Measurements from ENCODE around the gene PPP1R12B. TPM values are rescaled to one million over a fixed set of nuclear protein-coding genes. Genes with fewer than 3 reads are reported as not detected.
"Not testable (repeated sequence)": the region's sequence is repeated elsewhere in the genome, so short reads cannot be mapped to it uniquely, and the experiment has no call there.

The PPP1R12B gene
- polyA plus RNA-seq, 12 donors = 61.9 to 102 (median 85.5) TPM; not detected in 1

GRCh38 chr1:202398439-202398838 is 49.9 kb downstream of the PPP1R12B start:
- DNase-seq = not testable (repeated sequence)

DNA sequence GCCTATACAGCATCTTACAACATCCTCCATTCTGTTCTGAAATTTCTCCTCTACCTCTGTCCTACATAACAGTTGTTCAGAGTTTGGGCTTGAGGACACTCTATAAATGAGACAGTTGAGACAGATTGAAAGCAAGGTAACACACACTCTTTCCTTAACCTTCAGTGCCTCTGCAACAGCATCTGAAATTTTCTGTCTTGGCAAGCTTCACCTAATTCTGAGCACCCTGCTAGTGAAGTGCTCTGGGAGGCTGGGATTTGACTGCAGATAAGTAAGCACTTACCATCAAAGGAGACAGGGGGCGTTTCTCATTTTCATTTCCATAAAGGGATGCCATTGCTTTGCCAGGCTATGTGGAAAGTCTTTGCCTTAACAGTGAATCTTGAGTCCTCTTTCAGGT is 53.3 kb downstream of the PPP1R12B start:
- not testable (repeated sequence) for DNase-seq

DNA sequence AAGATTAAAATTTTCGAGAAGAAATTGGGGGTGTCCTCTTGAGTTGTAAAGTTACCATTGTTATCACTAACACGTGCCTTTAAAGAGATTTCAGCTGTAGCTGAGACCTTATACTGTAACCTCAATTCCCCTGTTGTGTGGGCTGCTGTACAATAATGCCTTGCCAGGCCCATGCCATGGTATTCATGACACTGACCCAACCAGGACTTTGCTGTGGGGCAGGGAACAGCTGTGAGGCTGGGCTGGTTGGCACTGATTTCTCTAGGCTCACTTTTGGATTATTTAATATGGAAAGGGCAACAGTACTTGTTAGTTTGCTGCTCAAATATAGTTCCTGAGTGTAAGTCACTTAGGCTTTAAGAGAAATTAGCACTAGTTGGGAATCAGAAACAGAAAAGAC is 54.9 kb downstream of the PPP1R12B start:
- DNase-seq = not testable (repeated sequence)

DNA sequence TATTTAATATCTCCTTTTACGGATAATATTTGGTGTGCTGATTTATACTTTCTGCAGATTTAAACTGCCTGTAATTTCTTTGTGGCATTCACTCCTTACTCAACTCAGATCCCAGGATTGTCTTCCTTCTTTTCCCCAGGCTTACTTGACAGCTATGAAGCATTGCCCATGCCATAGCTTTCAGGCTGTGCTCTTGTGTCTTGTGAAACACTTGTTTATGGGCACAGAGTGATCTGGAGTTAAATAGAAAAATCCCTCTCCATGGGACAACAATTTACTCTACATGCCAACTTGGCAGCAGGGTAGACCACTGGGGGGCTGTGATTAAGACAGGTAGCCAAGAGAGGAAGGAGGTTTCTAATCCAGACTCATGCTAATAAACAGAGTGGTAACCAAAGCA is 57.4 kb downstream of the PPP1R12B start:
- no peak for DNase-seq

GRCh38 chr1:202406896-202407295 is 58.4 kb downstream of the PPP1R12B start:
- DNase-seq = not testable (repeated sequence)

DNA sequence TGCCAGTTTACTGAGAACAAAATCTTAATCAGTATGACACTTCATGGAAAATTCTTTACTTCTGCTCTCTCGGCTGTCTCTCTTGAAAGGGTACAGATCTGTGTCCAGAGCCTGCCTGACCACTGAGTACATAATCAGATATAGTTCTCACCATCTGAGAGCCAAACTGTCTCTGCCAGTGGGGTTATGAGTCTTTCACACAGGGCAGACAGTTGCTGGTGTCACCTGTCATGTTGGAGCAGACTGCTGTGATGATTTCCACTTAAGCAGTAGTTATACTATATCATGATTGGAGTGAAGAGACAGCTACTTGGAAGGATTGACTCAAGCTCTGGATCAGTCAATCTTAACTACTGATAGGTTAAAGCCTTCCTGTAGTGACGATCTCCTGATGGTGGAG is 58.9 kb downstream of the PPP1R12B start:
- DNase-seq = not testable (repeated sequence)

- DNase-seq = not testable (repeated sequence)
Measured at GRCh38 chr1:202410251-202410650, 61.8 kb downstream of the PPP1R12B start.

DNA sequence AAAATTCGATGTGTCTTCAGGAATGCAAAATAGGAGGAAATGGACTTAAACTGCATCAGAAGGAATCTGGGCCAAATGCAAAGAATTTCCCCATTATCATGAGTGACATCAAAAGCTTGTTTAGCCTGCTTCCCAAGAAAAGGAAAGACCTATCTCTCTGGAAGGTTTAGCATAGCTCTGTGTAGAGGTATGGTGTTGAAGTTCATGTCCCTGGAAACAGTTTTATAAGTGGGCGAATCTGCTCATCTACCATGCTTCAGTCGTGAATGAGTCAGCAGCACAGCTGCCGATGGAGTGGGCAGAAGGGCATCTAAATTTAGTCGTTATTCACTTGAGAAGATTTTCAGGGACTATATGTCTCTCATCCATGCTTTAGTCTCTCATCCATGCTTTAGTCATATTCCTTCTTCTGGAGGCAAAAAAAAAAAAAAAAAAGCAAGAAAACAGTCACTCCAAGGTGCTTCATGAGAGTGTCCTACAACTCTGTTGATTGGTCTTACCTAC is 62.4 kb downstream of the PPP1R12B start:
- DNase-seq = not testable (repeated sequence)

DNA sequence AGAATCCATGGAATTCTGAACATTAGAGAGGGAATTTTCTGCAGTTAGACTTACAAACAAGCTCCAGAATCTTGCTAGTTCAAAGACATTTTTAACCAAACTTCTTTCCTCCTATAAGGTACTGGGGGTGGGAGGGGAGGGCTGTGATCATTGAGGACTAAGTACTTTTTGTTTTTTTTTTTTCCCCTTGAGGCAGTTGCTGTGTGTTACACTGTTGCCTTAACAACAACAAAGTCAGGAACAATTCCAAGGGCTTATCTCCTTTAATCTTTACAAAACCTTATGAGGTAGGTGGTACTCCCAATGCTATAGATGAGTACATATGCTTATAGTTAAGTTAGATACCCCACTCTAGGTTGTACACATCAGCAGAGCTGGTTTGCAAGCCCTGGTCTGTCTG is 62.9 kb downstream of the PPP1R12B start:
- no peak for DNase-seq

DNA sequence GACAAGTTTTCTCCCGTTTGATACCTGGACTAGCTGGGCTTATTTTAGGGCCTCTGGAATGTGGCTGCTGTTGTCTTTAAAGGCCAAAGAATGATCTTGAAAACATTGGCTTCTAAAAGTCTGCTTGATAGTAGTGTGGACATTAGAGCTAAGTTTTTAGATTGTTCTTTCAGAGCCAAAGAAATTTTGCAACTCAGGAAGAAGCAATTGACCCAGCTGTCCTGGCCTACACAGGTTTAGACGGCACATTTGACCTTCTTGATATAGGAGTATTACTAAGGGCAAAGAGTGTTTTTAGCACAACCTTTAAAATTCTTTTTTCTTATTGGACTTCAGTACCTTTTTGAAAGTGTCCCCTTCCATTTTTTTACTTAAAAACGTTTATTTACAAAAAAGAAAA is 63.9 kb downstream of the PPP1R12B start:
- not testable (repeated sequence) for DNase-seq

DNA sequence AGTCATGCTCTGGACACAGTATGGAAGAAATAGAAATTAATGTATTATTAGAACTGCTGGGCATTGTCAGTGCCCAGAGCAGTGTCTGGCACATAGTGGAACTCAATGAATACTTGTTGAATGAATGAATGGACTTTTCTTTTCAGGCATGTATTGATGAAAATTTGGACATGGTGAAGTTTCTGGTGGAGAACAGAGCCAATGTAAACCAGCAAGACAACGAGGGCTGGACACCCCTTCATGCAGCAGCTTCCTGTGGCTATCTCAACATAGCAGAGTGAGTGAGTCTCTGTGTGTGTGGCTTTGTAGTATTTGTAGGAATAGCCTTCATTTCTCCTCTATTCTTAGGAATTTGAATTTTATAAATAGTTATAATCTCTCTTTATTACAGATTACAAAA is 68.1 kb downstream of the PPP1R12B start:
- DNase-seq = no peak

- DNase-seq = not testable (repeated sequence)
Measured at GRCh38 chr1:202417141-202417540, 68.6 kb downstream of the PPP1R12B start.

DNA sequence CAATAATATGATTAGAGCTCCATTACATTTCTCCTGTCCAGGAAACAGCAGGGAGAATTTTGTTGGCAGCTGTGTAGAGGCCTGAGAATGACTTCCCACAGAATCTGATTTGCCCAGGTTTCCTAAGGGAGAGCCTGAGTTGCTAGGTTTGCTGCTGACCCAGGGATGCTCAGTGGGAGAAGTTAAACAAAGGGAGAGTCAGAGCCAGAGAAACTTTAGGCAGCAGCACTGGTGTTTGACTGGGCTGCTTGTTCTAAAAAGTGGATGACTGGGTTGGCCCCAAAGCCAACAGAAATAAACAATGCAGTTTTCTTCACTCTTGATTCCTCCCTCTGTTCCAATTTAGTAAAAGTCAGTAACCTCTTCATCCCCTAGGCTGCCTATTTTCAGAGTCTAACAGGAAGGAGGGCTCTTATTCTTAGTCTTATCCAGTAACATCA is 69.3 kb downstream of the PPP1R12B start:
- DNase-seq = not testable (repeated sequence)

- DNase-seq = not testable (repeated sequence)
Measured at GRCh38 chr1:202419731-202420130, 71.2 kb downstream of the PPP1R12B start.

- DNase-seq = not testable (repeated sequence)
Measured at GRCh38 chr1:202420422-202421094, 72.1 kb downstream of the PPP1R12B start.

GRCh38 chr1:202422709-202423108 is 74.2 kb downstream of the PPP1R12B start:
- not testable (repeated sequence) for DNase-seq

- DNase-seq = not testable (repeated sequence)
Measured at GRCh38 chr1:202424260-202424659, 75.8 kb downstream of the PPP1R12B start.

GRCh38 chr1:202430111-202430510 is 81.6 kb downstream of the PPP1R12B start:
- not testable (repeated sequence) for DNase-seq

DNA sequence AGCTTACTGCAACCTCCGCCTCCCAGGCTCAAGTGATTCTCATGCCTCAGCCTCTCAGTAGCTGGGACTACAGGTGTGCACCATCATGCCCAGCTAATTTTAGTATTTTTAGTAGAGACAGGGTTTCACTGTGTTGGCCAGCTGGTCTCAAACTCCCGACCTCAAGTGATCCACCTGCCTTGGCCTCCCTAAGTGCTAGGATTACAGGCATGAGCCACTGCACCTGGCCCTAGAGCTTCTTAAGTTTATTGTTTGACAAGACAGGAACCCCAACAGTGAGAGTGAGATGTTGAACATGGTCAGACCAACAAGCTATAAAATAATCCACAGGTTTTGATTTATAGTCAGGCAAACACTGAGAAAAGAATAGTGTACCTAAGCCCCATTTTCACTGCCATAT is 83.8 kb downstream of the PPP1R12B start:
- not testable (repeated sequence) for DNase-seq

DNA sequence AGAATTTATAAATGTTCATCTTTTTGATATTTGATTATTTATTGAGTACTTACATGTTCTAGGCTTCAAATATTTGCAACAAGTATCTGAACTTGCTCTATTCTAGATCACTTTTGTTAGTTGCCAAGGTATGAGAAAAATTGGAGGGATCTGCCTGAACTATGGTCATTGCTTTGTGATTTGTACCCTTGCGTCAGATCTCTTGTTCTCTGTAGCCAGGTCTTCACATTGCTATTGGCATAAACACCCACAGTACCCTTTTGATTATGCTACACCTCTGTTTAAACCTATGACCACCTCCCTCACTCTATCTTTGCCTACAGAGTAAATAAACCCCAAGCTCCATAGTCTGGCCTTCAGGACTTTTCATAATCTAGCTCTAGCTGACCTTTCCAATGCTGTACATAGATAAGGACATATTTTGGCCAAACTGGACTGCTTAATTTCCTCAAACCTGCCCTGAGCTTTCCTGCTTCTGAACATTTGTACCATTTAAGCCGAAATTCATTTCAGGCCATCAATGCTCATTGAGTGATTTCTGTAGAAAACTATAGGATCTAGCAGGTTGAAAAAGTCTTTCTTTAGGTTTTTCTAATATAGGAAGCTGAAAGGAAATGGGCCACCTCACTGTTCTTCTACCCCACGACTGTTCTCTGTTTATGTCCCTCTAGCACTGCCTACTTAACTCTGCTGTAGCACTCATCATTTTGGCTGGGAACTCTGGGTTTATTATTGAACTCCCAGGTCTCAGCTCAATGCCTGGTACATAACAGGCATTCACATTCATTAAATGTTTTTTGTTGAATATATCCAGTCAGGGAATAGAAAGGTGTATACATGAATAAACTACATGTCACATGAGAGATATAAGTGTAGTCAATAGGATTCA is 84.9 kb downstream of the PPP1R12B start:
- DNase-seq = no peak

DNA sequence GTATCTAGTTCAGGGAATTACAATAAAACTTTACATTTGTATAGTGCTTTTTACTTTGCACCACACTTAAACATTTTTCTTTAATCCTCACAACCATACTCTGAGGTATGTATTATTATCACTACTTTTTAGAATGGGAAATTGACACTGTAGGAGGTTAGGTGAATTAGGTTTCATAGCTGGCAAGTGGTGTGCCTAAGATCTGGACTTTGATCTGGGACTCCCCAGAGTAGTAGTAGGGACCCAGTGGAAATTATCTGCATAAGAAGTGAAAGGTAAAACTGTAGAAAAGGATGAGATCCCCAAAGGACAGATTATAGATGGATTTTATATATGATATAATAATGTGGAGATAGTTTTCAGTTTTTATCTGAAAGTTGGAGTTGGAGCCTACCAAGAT is 85.6 kb downstream of the PPP1R12B start:
- DNase-seq = no peak

DNA sequence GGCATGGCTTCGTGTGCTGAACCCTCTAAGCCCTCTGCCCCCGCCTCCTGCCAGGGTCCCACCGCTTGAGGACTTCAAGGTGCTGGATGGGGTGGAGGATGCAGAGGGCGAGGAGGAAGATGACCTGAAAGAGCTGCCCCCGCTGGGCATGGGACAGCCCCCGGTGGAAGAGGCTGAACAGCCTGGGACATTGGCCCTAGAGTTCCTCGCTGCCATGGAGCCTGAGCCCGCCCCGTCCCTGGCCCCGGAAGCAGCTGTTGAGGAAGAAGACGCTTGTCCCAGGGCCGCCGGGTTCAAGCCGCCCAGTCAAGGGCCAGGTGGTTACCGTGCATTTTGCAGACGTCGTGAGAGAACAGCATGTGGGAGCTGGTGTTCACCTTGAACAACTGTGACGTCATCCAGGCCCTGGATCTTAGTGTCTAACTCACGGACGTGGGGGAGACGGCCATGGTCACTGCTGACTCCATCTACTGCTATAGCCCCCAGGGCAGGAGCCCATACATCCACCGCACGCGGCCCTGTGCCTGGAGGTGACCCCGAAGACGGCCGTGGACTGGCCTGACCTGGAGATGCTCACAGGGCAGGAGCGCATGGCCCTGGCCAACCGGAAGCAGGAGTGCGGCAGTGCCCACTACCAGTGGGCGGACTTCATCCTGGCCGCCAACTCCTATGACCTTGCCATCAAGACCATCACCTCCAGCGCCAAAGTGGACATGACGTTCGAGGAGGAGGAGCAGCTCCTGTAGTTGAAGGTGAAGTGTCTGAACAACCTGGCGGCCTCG is 90.1 kb downstream of the PPP1R12B start:
- no peak for DNase-seq

Data from muscle of arm (tissue), 12 donors.